CD14-positive monocyte (primary cell): ENCODE data around the gene LRRC7. TPM values are rescaled to one million over a fixed set of nuclear protein-coding genes. Genes with fewer than 3 reads are reported as not detected.

Source experiments
- DNase-seq, 3 donors: peaks; one replicate each; pipeline ENCODE4 v3.0.0-alpha.2; 2011 to 2022
- H2AFZ ChIP-seq: 2 replicates; pipeline ENCODE4 v1.6.0; 2012; ENCODE audit warnings: mild to moderate bottlenecking, low read depth, low read length, inconsistent platforms; ENCODE audit not compliant: insufficient read depth, poor library complexity, severe bottlenecking
- H3K27ac ChIP-seq, 2 donors: 1 replicate in 1 of 2; 2 replicates in 1 of 2; pipeline ENCODE4 v1.5.1; 2012 to 2013; ENCODE audit warnings: low read length in 2 of 2, control low read depth in 1 of 2, inconsistent platforms in 1 of 2, low read depth in 1 of 2, mild to moderate bottlenecking in 1 of 2
- H3K27me3 ChIP-seq, 2 donors: one replicate each; pipeline versions ENCODE4 v1.6.0 to v1.6.1; 2011 to 2013; ENCODE audit warnings: low read length in 2 of 2; ENCODE audit not compliant: control insufficient read depth in 2 of 2, insufficient read depth in 2 of 2
- H3K36me3 ChIP-seq, 2 donors: replicated peaks in 1 of 2; 1 replicate in 1 of 2; 2 replicates in 1 of 2; pipeline versions ENCODE4 v1.5.1 to v1.6.1; 2012 to 2013; ENCODE audit warnings: low read length in 2 of 2, control low read depth in 1 of 2, inconsistent platforms in 1 of 2, mild to moderate bottlenecking in 1 of 2; ENCODE audit not compliant: insufficient read depth in 2 of 2, control insufficient read depth in 1 of 2
- H3K4me1 ChIP-seq, 2 donors: 1 replicate in 1 of 2; 2 replicates in 1 of 2; pipeline versions ENCODE4 v1.5.1 to v1.6.1; 2012 to 2013; ENCODE audit warnings: low read length in 2 of 2, control low read depth in 1 of 2, inconsistent platforms in 1 of 2, mild to moderate bottlenecking in 1 of 2, moderate library complexity in 1 of 2; ENCODE audit not compliant: insufficient read depth in 2 of 2, control insufficient read depth in 1 of 2
- H3K4me2 ChIP-seq: replicated peaks from 2 replicates; pipeline ENCODE3; 2012; ENCODE audit warnings: low read length, moderate library complexity, mild to moderate bottlenecking; ENCODE audit not compliant: poor library complexity, severe bottlenecking; ENCODE audit errors: extremely low read depth
- H3K4me3 ChIP-seq, 3 experiments: fragments of 200-600 bp in 1 of 3; sonication (generic) in 1 of 3; replicated peaks in 1 of 3; 1 replicate in 2 of 3; 2 replicates in 1 of 3; pipeline ENCODE4 v1.5.1; 2011 to 2013; ENCODE audit warnings: low read length in 3 of 3, mild to moderate bottlenecking in 3 of 3, control low read depth in 2 of 3, low read depth in 2 of 3, inconsistent platforms in 1 of 3, moderate library complexity in 1 of 3
- H3K79me2 ChIP-seq: 2 replicates; pipeline ENCODE4 v1.6.0; 2012; ENCODE audit warnings: mild to moderate bottlenecking, control low read depth, inconsistent platforms, low read length, moderate library complexity; ENCODE audit not compliant: insufficient read depth
- H3K9ac ChIP-seq: 2 replicates; pipeline ENCODE4 v1.6.0; 2017; ENCODE audit warnings: low read length, mild to moderate bottlenecking; ENCODE audit not compliant: insufficient read depth, poor library complexity, severe bottlenecking
- H3K9me3 ChIP-seq, 2 donors: replicated peaks in 1 of 2; 1 replicate in 1 of 2; 2 replicates in 1 of 2; pipeline versions ENCODE4 v1.5.1 to v1.6.1; 2012 to 2013; ENCODE audit warnings: low read length in 2 of 2, control low read depth in 1 of 2; ENCODE audit not compliant: control insufficient read depth in 1 of 2, insufficient read depth in 1 of 2
- H4K20me1 ChIP-seq: 2 replicates; pipeline ENCODE4 v1.6.0; 2012; ENCODE audit warnings: mild to moderate bottlenecking, low read length, control low read depth, moderate library complexity; ENCODE audit not compliant: insufficient read depth
- H3K27ac Mint-ChIP-seq, 7 donors: one replicate each; pipeline ENCODE4 v1.8.0; 2020; ENCODE audit warnings: mild to moderate bottlenecking in 7 of 7, mixed read lengths in 7 of 7, moderate library complexity in 6 of 7, inconsistent platforms in 2 of 7
- H3K27me3 Mint-ChIP-seq, 3 donors: one replicate each; pipeline ENCODE4 v1.8.0; 2021 to 2022; ENCODE audit warnings: low read depth in 3 of 3, mild to moderate bottlenecking in 3 of 3, mixed read lengths in 3 of 3, moderate library complexity in 3 of 3, inconsistent platforms in 1 of 3
- H3K36me3 Mint-ChIP-seq, 2 donors: one replicate each; pipeline ENCODE4 v1.8.0; 2020; ENCODE audit warnings: mixed read lengths in 2 of 2, inconsistent platforms in 1 of 2, mild to moderate bottlenecking in 1 of 2
- H3K4me1 Mint-ChIP-seq: one replicate; pipeline ENCODE4 v1.8.0; 2020; ENCODE audit warnings: mild to moderate bottlenecking, mixed read lengths
- H3K4me3 Mint-ChIP-seq, 2 donors: one replicate each; pipeline ENCODE4 v1.8.0; 2020; ENCODE audit warnings: mild to moderate bottlenecking in 2 of 2, mixed read lengths in 2 of 2, moderate library complexity in 1 of 2
- H3K9me3 Mint-ChIP-seq, 7 donors: one replicate each; pipeline ENCODE4 v1.8.0; 2020 to 2022; ENCODE audit warnings: mixed read lengths in 7 of 7, mild to moderate bottlenecking in 6 of 7, moderate library complexity in 6 of 7, inconsistent platforms in 2 of 7
- CTCF ChIP-seq: fragments of 200-600 bp; IDR thresholded peaks from one replicate; pipeline ENCODE4 v1.8.0; 2022; ENCODE audit warnings: antibody characterized with exemption, mild to moderate bottlenecking
- WGBS: methylation state at CpG from one replicate; pipeline ENCODE4 v1.1.5; 2013; ENCODE audit warnings: missing lambda C conversion rate; ENCODE audit not compliant: insufficient coverage; 5-methylcytosine and 5-hydroxymethylcytosine counted together
- intact Hi-C, 2 donors: fragments of 100-400 bp; cut with micrococcal nuclease; formaldehyde crosslinking; loops; one replicate each; pipeline versions ENCODE4 v1.15.0 to v1.15.1; 2023
- polyA plus RNA-seq, 3 donors: library from polyadenylated mRNA; depleted of rRNA in 1 of 3; unstranded in 2 of 3; stranded (reverse) in 1 of 3; fragments of 300-500 nt in 2 of 3; fragments of >200 nt in 1 of 3; fragmentation: Illumina TruSeq in 2 of 3; gene quantifications; 1 replicate in 2 of 3; 2 replicates in 1 of 3; pipeline ENCODE4 v1.2.3, GENCODE V29; 2012 to 2021

The LRRC7 gene
- polyA plus RNA-seq, 3 donors: not detected

- Histone ChIP-seq H3K27ac (no peak overlapping the region), H2AFZ (no peak overlapping the region), H3K36me3 (no peaks in the 10 kb centered on the region), H3K4me1 (no peaks in the 10 kb centered on the region), H3K4me2 (no peak overlapping the region), H3K79me2 (no peaks in the 10 kb centered on the region), H3K9ac (no peak overlapping the region), H3K9me3 (peaks cover 0 to 10% of the 10 kb centered on the region in 2 donors), H3K27me3 (peaks cover 27 to 38% of the 10 kb centered on the region in 2 donors), H4K20me1 (no peaks in the 10 kb centered on the region), H3K4me3 (no peak overlapping the region)
- peaks cover 25 to 40% (median 33%) of the 10 kb centered on the region in 3 donors for H3K27me3 Mint-ChIP-seq
- WGBS: no CpG with 5 or more reads among the region's 2 CpGs
- H3K4me3 Mint-ChIP-seq: no peak overlapping the region
- H3K9me3 Mint-ChIP-seq: peaks cover 0 to 7% (median 3%) of the 10 kb centered on the region in 7 donors
- intact Hi-C loops: no loop called here
- peaks cover 0 to 6% of the 10 kb centered on the region in 2 donors for H3K36me3 Mint-ChIP-seq
- no peak for DNase-seq
- H3K4me1 Mint-ChIP-seq: peaks cover 12% of the 10 kb centered on the region
- no peak overlapping the region for H3K27ac Mint-ChIP-seq
- TF ChIP-seq CTCF: no peak
Measured at GRCh38 chr1:69572921-69573320, 5.2 kb downstream of the LRRC7 start.

GRCh38 chr1:69573911-69574310, 6.2 kb downstream of the LRRC7 start:
- H2AFZ ChIP-seq: no peak overlapping the region
- no peaks in the 10 kb centered on the region for H3K79me2 ChIP-seq
- no peak for TF ChIP-seq CTCF
- Mint-ChIP-seq H3K27ac (no peak overlapping the region), H3K4me3 (peak overlapping the region in 1 of 2 donors; percentile 9), H3K27me3 (peaks cover 19 to 30% (median 24%) of the 10 kb centered on the region in 3 donors), H3K9me3 (peaks cover 0 to 7% (median under 1%) of the 10 kb centered on the region in 7 donors), H3K36me3 (peaks cover 0 to 2% of the 10 kb centered on the region in 2 donors), H3K4me1 (peaks cover 6% of the 10 kb centered on the region)
- H3K4me2 ChIP-seq: no peak overlapping the region
- H3K27me3 ChIP-seq: peaks cover 21 to 29% of the 10 kb centered on the region in 2 donors
- no peaks in the 10 kb centered on the region for H3K4me1 ChIP-seq
- DNase-seq: no peak
- H4K20me1 ChIP-seq: no peaks in the 10 kb centered on the region
- peaks cover 0 to 10% of the 10 kb centered on the region in 2 donors for H3K9me3 ChIP-seq
- H3K9ac ChIP-seq: no peak overlapping the region
- intact Hi-C loops: no loop called here
- WGBS: 100% methylated on average over 1 of the region's 2 CpGs
- no peak overlapping the region for H3K27ac ChIP-seq
- no peaks in the 10 kb centered on the region for H3K36me3 ChIP-seq
- no peak overlapping the region for H3K4me3 ChIP-seq
